GM19438 (cell line): Measurements from ENCODE around the gene KCNIP4.

Source experiments
- ATAC-seq: cut with Tn5 transposase; IDR thresholded peaks from one replicate; pipeline ENCODE4 v1.9.1; 2021; ENCODE audit warnings: low read depth; ENCODE audit not compliant: unreplicated experiment

KCNIP4 gene

GRCh38 chr4:20724915-20725314, 1223.7 kb downstream of the KCNIP4 start:
- peak; percentile 97 for ATAC-seq

GRCh38 chr4:20723463-20723862, 1225.1 kb downstream of the KCNIP4 start:
- ATAC-seq = no peak

- ATAC-seq = no peak
These were observed 1225.6 kb downstream of the KCNIP4 start for GRCh38 chr4:20723019-20723418.

- ATAC-seq = no peak
These were observed 1237.2 kb downstream of the KCNIP4 start for GRCh38 chr4:20711335-20711734.

GRCh38 chr4:20700007-20700761, 1248.4 kb downstream of the KCNIP4 start, which contains the start of gene PACRGL:
TSS of gene PACRGL (plus strand) at chr4:20700458. CDS start at chr4:20704482, 4,024 bp downstream.
- peak; percentile 100 for ATAC-seq

- ATAC-seq = no peak
These were observed 1249.8 kb downstream of the KCNIP4 start for GRCh38 chr4:20698820-20699219.

- ATAC-seq = no peak
These were observed 1250.2 kb downstream of the KCNIP4 start for GRCh38 chr4:20698382-20698781.

- no peak for ATAC-seq
These were observed 1251.8 kb downstream of the KCNIP4 start for GRCh38 chr4:20696815-20697214.

- no peak for ATAC-seq
These were observed 1260.7 kb downstream of the KCNIP4 start for GRCh38 chr4:20687864-20688263.

GRCh38 chr4:20684852-20685763, 1263.5 kb downstream of the KCNIP4 start:
- ATAC-seq = no peak

GRCh38 chr4:20683766-20684165, 1264.8 kb downstream of the KCNIP4 start:
- ATAC-seq = no peak

- ATAC-seq = no peak
These were observed 1265.7 kb downstream of the KCNIP4 start for GRCh38 chr4:20682853-20683252.

- no peak for ATAC-seq
These were observed 1267.3 kb downstream of the KCNIP4 start for GRCh38 chr4:20681271-20681670.

- ATAC-seq = no peak
These were observed 1267.8 kb downstream of the KCNIP4 start for GRCh38 chr4:20680736-20681135.

GRCh38 chr4:20679951-20680350, 1268.6 kb downstream of the KCNIP4 start:
- no peak for ATAC-seq
